NCI-H146 (cell line): Measurements from ENCODE around the gene EPHA8.

ENCODE experiments used
- DNase-seq: peaks from one replicate; lab custom pipeline; 2025; lab: John Stamatoyannopoulos, UW

EPHA8 gene

GRCh38 chr1:22562584-22563583 lies at the start of gene EPHA8:
TSS of gene EPHA8 (plus strand) at chr1:22563489. CDS start at chr1:22563636, 147 bp downstream.
- DNase-seq: peak; percentile 25

- no peak for DNase-seq
Measured at GRCh38 chr1:22516906-22517571, 46.2 kb upstream of the EPHA8 start.

GRCh38 chr1:22517956-22518355 lies 45.3 kb upstream of the EPHA8 start:
- no peak for DNase-seq

- no peak for DNase-seq
Measured at GRCh38 chr1:22518379-22518778, 44.9 kb upstream of the EPHA8 start.

- DNase-seq: no peak
Measured at GRCh38 chr1:22520871-22521270, 42.4 kb upstream of the EPHA8 start.

GRCh38 chr1:22521692-22522091 lies 41.6 kb upstream of the EPHA8 start:
- DNase-seq: no peak

- DNase-seq: no peak
Measured at GRCh38 chr1:22522221-22522743, 41.0 kb upstream of the EPHA8 start.

- DNase-seq: no peak
Measured at GRCh38 chr1:22524481-22524880, 38.8 kb upstream of the EPHA8 start.

GRCh38 chr1:22525211-22525610 lies 38.1 kb upstream of the EPHA8 start:
- DNase-seq: no peak

GRCh38 chr1:22525646-22526045 lies 37.6 kb upstream of the EPHA8 start:
- DNase-seq: no peak

- DNase-seq: no peak
Measured at GRCh38 chr1:22526098-22526497, 37.2 kb upstream of the EPHA8 start.

GRCh38 chr1:22526677-22527076 lies 36.6 kb upstream of the EPHA8 start:
- no peak for DNase-seq

GRCh38 chr1:22527122-22527521 lies 36.2 kb upstream of the EPHA8 start:
- DNase-seq: no peak

GRCh38 chr1:22527555-22528296 lies 35.6 kb upstream of the EPHA8 start:
- DNase-seq: peak; percentile 80

GRCh38 chr1:22528451-22528850 lies 34.8 kb upstream of the EPHA8 start:
- DNase-seq: no peak

GRCh38 chr1:22529901-22530621 lies 33.2 kb upstream of the EPHA8 start:
- no peak for DNase-seq

GRCh38 chr1:22530715-22531114 lies 32.6 kb upstream of the EPHA8 start:
- DNase-seq: no peak

GRCh38 chr1:22531251-22531650 lies 32.0 kb upstream of the EPHA8 start:
- DNase-seq: no peak

- peak; percentile 76 for DNase-seq
Measured at GRCh38 chr1:22533244-22533895, 29.9 kb upstream of the EPHA8 start.

GRCh38 chr1:22534951-22535350 lies 28.3 kb upstream of the EPHA8 start:
- DNase-seq: no peak

- DNase-seq: no peak
Measured at GRCh38 chr1:22535399-22535798, 27.9 kb upstream of the EPHA8 start.
